ENCODE results near the gene ZC3H7B.
"Not testable (repeated sequence)": the region's sequence is repeated elsewhere in the genome, so short reads cannot be mapped to it uniquely, and the experiment has no call there.

Gene ZC3H7B

GRCh38 chr22:41387341-41387740 lies 86.0 kb downstream of the ZC3H7B start:
- no peak for ATAC-seq

GRCh38 chr22:41394012-41394356 lies 92.7 kb downstream of the ZC3H7B start:
- ATAC-seq = no peak

- no peak for ATAC-seq
Measured at GRCh38 chr22:41395531-41396240, 94.4 kb downstream of the ZC3H7B start.

GRCh38 chr22:41397143-41397811 lies 96.0 kb downstream of the ZC3H7B start:
- no peak for ATAC-seq

- ATAC-seq = no peak
Measured at GRCh38 chr22:41398921-41399320, 97.6 kb downstream of the ZC3H7B start.

- no peak for ATAC-seq
Measured at GRCh38 chr22:41401781-41402648, 100.7 kb downstream of the ZC3H7B start.

GRCh38 chr22:41402851-41403250 lies 101.5 kb downstream of the ZC3H7B start:
- not testable (repeated sequence) for ATAC-seq

- peak; percentile 98 to 99 for ATAC-seq
Measured at GRCh38 chr22:41403532-41404318, 102.4 kb downstream of the ZC3H7B start.

GRCh38 chr22:41405588-41405987 lies 104.3 kb downstream of the ZC3H7B start:
- ATAC-seq = peak in 1 of 2 donors; percentile 19

- ATAC-seq = no peak
Measured at GRCh38 chr22:41406410-41406809, 105.1 kb downstream of the ZC3H7B start.

- no peak for ATAC-seq
Measured at GRCh38 chr22:41407433-41407832, 106.1 kb downstream of the ZC3H7B start.

GRCh38 chr22:41408665-41409064 lies 107.3 kb downstream of the ZC3H7B start:
- no peak for ATAC-seq
